OCI-LY3 (cell line): ENCODE data around the gene ABCD3.

ENCODE experiments used
- H2AFZ ChIP-seq: fragments of 200-600, 300-600 bp; shearing (Covaris generic); 2 replicates; pipeline ENCODE4 v1.6.0; 2014; ENCODE audit warnings: antibody characterized with exemption, low read depth, low read length
- H3K27ac ChIP-seq: fragments of 200-600, 300-600 bp; sonication (generic); 2 replicates; pipeline ENCODE4 v1.5.1; 2014; ENCODE audit warnings: mild to moderate bottlenecking, low read length, moderate library complexity, mixed read lengths
- H3K27me3 ChIP-seq: fragments of 200-600, 300-600 bp; sonication (generic); 2 replicates; pipeline ENCODE4 v1.6.1; 2014; ENCODE audit warnings: low read depth, low read length, mixed read lengths
- H3K36me3 ChIP-seq: fragments of 200-600, 300-600 bp; sonication (generic); replicated peaks from 2 replicates; pipeline ENCODE3; 2014; ENCODE audit warnings: low read depth, low read length, mixed read lengths
- H3K4me1 ChIP-seq: fragments of 300-600, 200-600 bp; sonication (generic); 2 replicates; pipeline ENCODE4 v1.6.1; 2014; ENCODE audit warnings: low read length, mixed read lengths
- H3K4me2 ChIP-seq: fragments of 200-600, 300-600 bp; sonication (generic); 2 replicates; pipeline ENCODE4 v1.6.1; 2014; ENCODE audit warnings: low read length, mixed read lengths
- H3K4me3 ChIP-seq: fragments of 300-600, 200-600 bp; sonication (generic); 2 replicates; pipeline ENCODE4 v1.5.1; 2014; ENCODE audit warnings: antibody characterized with exemption, mild to moderate bottlenecking, low read length, moderate library complexity
- H3K79me2 ChIP-seq: fragments of 300-600, 200-600 bp; shearing (Covaris generic); 2 replicates; pipeline ENCODE4 v1.6.1; 2014; ENCODE audit warnings: mild to moderate bottlenecking, low read length, mixed read lengths
- H3K9ac ChIP-seq: fragments of 300-600, 200-600 bp; shearing (Covaris generic); 2 replicates; pipeline ENCODE4 v1.6.0; 2014; ENCODE audit warnings: mild to moderate bottlenecking, low read length, moderate library complexity
- H3K9me3 ChIP-seq: fragments of 200-600, 300-600 bp; shearing (Covaris generic); 2 replicates; pipeline ENCODE4 v1.6.1; 2014; ENCODE audit warnings: low read length, mixed read lengths; ENCODE audit not compliant: insufficient read depth
- H4K20me1 ChIP-seq: fragments of 200-600, 300-600 bp; sonication (generic); 2 replicates; pipeline ENCODE4 v1.6.1; 2016; ENCODE audit warnings: low read length, mixed read lengths; ENCODE audit not compliant: insufficient read depth
- EZH2phosphoT487 ChIP-seq: fragments of 200-600 bp; shearing (Covaris generic); IDR thresholded peaks from 2 replicates; pipeline ENCODE4 v1.6.1; 2018; ENCODE audit warnings: antibody characterized with exemption, mixed run types, low read depth
- TF ChIP-seq, protein P1 (sequence below): fragments of 200-600, 300-600 bp; sonication (generic); IDR thresholded peaks from 2 replicates; pipeline ENCODE4 v1.5.1; 2014; ENCODE audit warnings: antibody characterized with exemption, low read length, low read depth

The ABCD3 gene

DNA sequence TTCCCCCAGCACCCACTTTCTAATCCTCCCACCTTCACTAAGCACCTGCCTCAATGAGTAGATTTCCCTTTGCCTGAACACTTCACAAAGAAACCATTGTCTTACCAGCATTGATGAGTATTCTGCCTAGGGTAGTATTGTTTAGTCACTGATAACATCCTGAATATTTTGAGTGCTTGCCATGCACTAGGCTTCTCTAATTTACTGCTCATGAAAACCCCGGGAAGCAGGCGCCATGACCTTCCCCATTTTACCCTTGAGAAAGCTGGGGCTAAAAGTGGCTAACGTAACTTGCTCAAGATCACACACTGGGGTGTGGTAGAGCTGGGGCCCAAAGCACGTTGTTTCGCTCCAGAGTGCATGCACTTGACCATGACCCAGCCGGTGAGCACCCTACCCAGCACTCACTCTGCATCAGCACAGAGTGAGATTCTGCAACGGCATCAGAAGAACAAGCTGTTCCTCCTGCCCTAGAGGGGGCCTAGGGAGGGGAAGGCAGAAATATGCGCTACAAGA lies 133.9 kb downstream of the ABCD3 start:
- Histone ChIP-seq H3K9ac (no peak overlapping the region), H3K9me3 (no peaks in the 10 kb centered on the region), H3K27me3 (no peaks in the 10 kb centered on the region), H3K36me3 (no peaks in the 10 kb centered on the region), H3K4me2 (no peak overlapping the region), H3K4me1 (no peaks in the 10 kb centered on the region), H4K20me1 (no peaks in the 10 kb centered on the region), H3K27ac (no peak overlapping the region), H3K79me2 (no peaks in the 10 kb centered on the region), H2AFZ (no peak overlapping the region), H3K4me3 (no peak overlapping the region)
- no peak for TF ChIP-seq EZH2phosphoT487
- TF ChIP-seq, protein P1, sequence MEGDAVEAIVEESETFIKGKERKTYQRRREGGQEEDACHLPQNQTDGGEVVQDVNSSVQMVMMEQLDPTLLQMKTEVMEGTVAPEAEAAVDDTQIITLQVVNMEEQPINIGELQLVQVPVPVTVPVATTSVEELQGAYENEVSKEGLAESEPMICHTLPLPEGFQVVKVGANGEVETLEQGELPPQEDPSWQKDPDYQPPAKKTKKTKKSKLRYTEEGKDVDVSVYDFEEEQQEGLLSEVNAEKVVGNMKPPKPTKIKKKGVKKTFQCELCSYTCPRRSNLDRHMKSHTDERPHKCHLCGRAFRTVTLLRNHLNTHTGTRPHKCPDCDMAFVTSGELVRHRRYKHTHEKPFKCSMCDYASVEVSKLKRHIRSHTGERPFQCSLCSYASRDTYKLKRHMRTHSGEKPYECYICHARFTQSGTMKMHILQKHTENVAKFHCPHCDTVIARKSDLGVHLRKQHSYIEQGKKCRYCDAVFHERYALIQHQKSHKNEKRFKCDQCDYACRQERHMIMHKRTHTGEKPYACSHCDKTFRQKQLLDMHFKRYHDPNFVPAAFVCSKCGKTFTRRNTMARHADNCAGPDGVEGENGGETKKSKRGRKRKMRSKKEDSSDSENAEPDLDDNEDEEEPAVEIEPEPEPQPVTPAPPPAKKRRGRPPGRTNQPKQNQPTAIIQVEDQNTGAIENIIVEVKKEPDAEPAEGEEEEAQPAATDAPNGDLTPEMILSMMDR = no peak

GRCh38 chr1:94553323-94553730 lies 135.1 kb downstream of the ABCD3 start:
- no peak for TF ChIP-seq EZH2phosphoT487
- TF ChIP-seq, protein P1 = no peak
- Histone ChIP-seq H3K27ac (no peak overlapping the region), H4K20me1 (no peaks in the 10 kb centered on the region), H2AFZ (no peak overlapping the region), H3K36me3 (no peaks in the 10 kb centered on the region), H3K9me3 (no peaks in the 10 kb centered on the region), H3K4me2 (no peak overlapping the region), H3K79me2 (no peaks in the 10 kb centered on the region), H3K4me3 (no peak overlapping the region), H3K27me3 (no peaks in the 10 kb centered on the region), H3K9ac (no peak overlapping the region), H3K4me1 (no peaks in the 10 kb centered on the region)

- H3K9ac ChIP-seq = no peak overlapping the region
- no peak overlapping the region for H2AFZ ChIP-seq
- H3K27ac ChIP-seq = no peak overlapping the region
Measured at GRCh38 chr1:94553931-94554330, 135.7 kb downstream of the ABCD3 start.

GRCh38 chr1:94554580-94554979 lies 136.4 kb downstream of the ABCD3 start:
- no peak overlapping the region for H3K9ac ChIP-seq
- no peaks in the 10 kb centered on the region for H3K79me2 ChIP-seq
- no peak overlapping the region for H3K27ac ChIP-seq
- H2AFZ ChIP-seq = no peak overlapping the region
- H3K36me3 ChIP-seq = no peaks in the 10 kb centered on the region
- no peak overlapping the region for H3K4me3 ChIP-seq
- no peaks in the 10 kb centered on the region for H3K4me1 ChIP-seq
- H3K9me3 ChIP-seq = no peaks in the 10 kb centered on the region
- no peaks in the 10 kb centered on the region for H4K20me1 ChIP-seq
- no peak for TF ChIP-seq EZH2phosphoT487
- TF ChIP-seq, protein P1 = no peak
- no peaks in the 10 kb centered on the region for H3K27me3 ChIP-seq
- H3K4me2 ChIP-seq = no peak overlapping the region

More at GRCh38 chr1:94553931-94554330, 135.7 kb downstream of the ABCD3 start:
- H4K20me1 ChIP-seq = no peaks in the 10 kb centered on the region
- no peaks in the 10 kb centered on the region for H3K36me3 ChIP-seq
- H3K9me3 ChIP-seq = no peaks in the 10 kb centered on the region
- no peaks in the 10 kb centered on the region for H3K4me1 ChIP-seq
- H3K79me2 ChIP-seq = no peaks in the 10 kb centered on the region
- H3K4me2 ChIP-seq = no peak overlapping the region
- TF ChIP-seq, protein P1 = no peak
- no peak for TF ChIP-seq EZH2phosphoT487
- H3K4me3 ChIP-seq = no peak overlapping the region
- H3K27me3 ChIP-seq = no peaks in the 10 kb centered on the region
